A673 (cell line): Measurements from ENCODE around the gene SPRY1. TPM values are rescaled to one million over a fixed set of nuclear protein-coding genes. Genes with fewer than 3 reads are reported as not detected.

Experiments
- BruUV-seq: library from RNA; stranded (reverse); fragments of 400-500 nt; replicated peaks from 2 replicates; lab custom pipeline; 2021; lab: Mats Ljungman, UMichigan
- CTCF ChIA-PET: fragments of 300-600 bp; sonication (Branson Sonifier 250); formaldehyde crosslinking; loops from one replicate; lab custom pipeline; 2022; ENCODE audit warnings: antibody characterized with exemption; lab: Charles Lee
- POLR2A ChIA-PET: fragments of 300-600 bp; sonication (Branson Sonifier 250); formaldehyde crosslinking; loops from one replicate; lab custom pipeline; 2022; ENCODE audit warnings: antibody characterized with exemption; ENCODE audit not compliant: low non-redundant PET; lab: Charles Lee
- DNase-seq: peaks from one replicate; pipeline ENCODE4 v3.0.0-alpha.2; 2015; ENCODE audit warnings: low spot score
- H3K27ac ChIP-seq: fragments of 200-600 bp; sonication (generic); 2 replicates; pipeline ENCODE4 v1.5.1; 2016; ENCODE audit warnings: mixed run types, low read depth, mild to moderate bottlenecking, mixed read lengths, antibody characterized with exemption, low read length; ENCODE audit not compliant: poor library complexity, severe bottlenecking
- H3K27me3 ChIP-seq: fragments of 200-600 bp; sonication (generic); replicated peaks from 2 replicates; pipeline ENCODE4 v1.6.1; 2017; ENCODE audit warnings: mixed run types, low read depth, mild to moderate bottlenecking, mixed read lengths, antibody characterized with exemption, low read length; ENCODE audit not compliant: insufficient read depth, poor library complexity
- H3K36me3 ChIP-seq: fragments of 200-600 bp; sonication (generic); 2 replicates; pipeline ENCODE4 v1.6.1; 2016; ENCODE audit warnings: mixed run types, mild to moderate bottlenecking, mixed read lengths, antibody characterized with exemption, low read length; ENCODE audit not compliant: insufficient read depth, poor library complexity, severe bottlenecking
- H3K4me1 ChIP-seq: fragments of 200-600 bp; sonication (generic); 2 replicates; pipeline ENCODE4 v1.6.1; 2017; ENCODE audit warnings: mixed run types, mild to moderate bottlenecking, mixed read lengths, antibody characterized with exemption, low read length; ENCODE audit not compliant: insufficient read depth, poor library complexity, severe bottlenecking
- H3K4me3 ChIP-seq: fragments of 200-600 bp; sonication (generic); 2 replicates; pipeline ENCODE4 v1.5.1; 2016; ENCODE audit warnings: low read depth, mixed run types, mild to moderate bottlenecking, mixed read lengths, low read length; ENCODE audit not compliant: poor library complexity, severe bottlenecking
- H3K9me3 ChIP-seq: fragments of 200-600 bp; sonication (generic); 2 replicates; pipeline ENCODE4 v1.6.1; 2016; ENCODE audit warnings: mixed run types, low read depth, mild to moderate bottlenecking, mixed read lengths, antibody characterized with exemption, low read length; ENCODE audit not compliant: poor library complexity, severe bottlenecking
- CTCF ChIP-seq: fragments of 300-800, 200-600 bp; sonication (generic); conservative IDR thresholded peaks from 2 replicates; pipeline ENCODE4 v1.5.1; 2017; ENCODE audit warnings: low read depth, mild to moderate bottlenecking, antibody characterized with exemption, low read length, moderate library complexity, mixed read lengths
- EZH2 ChIP-seq: fragments of 200-600 bp; sonication (generic); IDR thresholded peaks from 2 replicates; pipeline ENCODE4 v1.6.1; 2017; ENCODE audit warnings: borderline replicate concordance, low read depth, mild to moderate bottlenecking, mixed read lengths, antibody characterized with exemption, low read length; ENCODE audit not compliant: poor library complexity, severe bottlenecking
- intact Hi-C: fragments of 100-400 bp; cut with micrococcal nuclease; formaldehyde crosslinking; loops from one replicate; pipeline ENCODE4 v1.10.0; 2022; ENCODE audit not compliant: unreplicated experiment
- total RNA-seq: library from RNA; stranded (reverse); gene quantifications from 2 replicates; pipeline ENCODE4 v1.2.3, GENCODE V29; 2021

Gene SPRY1
- total RNA-seq, 1 experiment from 2014 or later = 6.0 TPM

GRCh38 chr4:123412700-123413512 lies 16.3 kb downstream of the SPRY1 start:
- Histone ChIP-seq H3K4me3 (no peak overlapping the region), H3K36me3 (no peaks in the 10 kb centered on the region), H3K9me3 (no peaks in the 10 kb centered on the region), H3K27me3 (no peaks in the 10 kb centered on the region), H3K27ac (no peak overlapping the region), H3K4me1 (peaks cover 11% of the 10 kb centered on the region)
- ChIA-PET POLR2A (no interaction called here), CTCF (no interaction called here)
- TF ChIP-seq CTCF (no peak), EZH2 (no peak)
- intact Hi-C loops = no loop called here
- DNase-seq = no peak
- no TSS peak for BruUV-seq

GRCh38 chr4:123415576-123415975 lies 19.0 kb downstream of the SPRY1 start:
- Histone ChIP-seq H3K4me1 (peaks cover 23% of the 10 kb centered on the region), H3K4me3 (no peak overlapping the region), H3K27me3 (no peaks in the 10 kb centered on the region), H3K36me3 (no peaks in the 10 kb centered on the region), H3K9me3 (no peaks in the 10 kb centered on the region), H3K27ac (no peak overlapping the region)
- intact Hi-C loops = no loop called here
- CTCF ChIA-PET = no interaction called here
- no TSS peak for BruUV-seq
- no peak for TF ChIP-seq EZH2
- no peak for TF ChIP-seq CTCF
- no peak for DNase-seq
- POLR2A ChIA-PET = interaction anchor here (0.6 kb wide), 1 partner anchor 74 kb away, joined by 8 read pairs; no protein-coding TSS in a partner anchor

- H3K4me1 ChIP-seq = peaks cover 23% of the 10 kb centered on the region
- H3K36me3 ChIP-seq = no peaks in the 10 kb centered on the region
- DNase-seq = no peak
- BruUV-seq = no TSS peak
- TF ChIP-seq EZH2 (no peak), CTCF (no peak)
- intact Hi-C loops = no loop called here
- no peaks in the 10 kb centered on the region for H3K27me3 ChIP-seq
- no peak overlapping the region for H3K4me3 ChIP-seq
- no peaks in the 10 kb centered on the region for H3K9me3 ChIP-seq
- no peak overlapping the region for H3K27ac ChIP-seq
- CTCF ChIA-PET = no interaction called here
- POLR2A ChIA-PET = no interaction called here
These were observed 19.4 kb downstream of the SPRY1 start for GRCh38 chr4:123415977-123416376.
